Ramos (cell line): ENCODE data around the gene RASL10A.

Experiments
- in situ Hi-C: fragments of 300-500 bp; cut with MboI; formaldehyde crosslinking; loops from one replicate; pipeline ENCODE4 v1.14.3; 2022; ENCODE audit warnings: low sequenced_read_pairs; ENCODE audit not compliant: unreplicated experiment

The RASL10A gene

GRCh38 chr22:29307596-29308147 lies 7.8 kb downstream of the RASL10A start:
- in situ Hi-C loops: no loop called here

- in situ Hi-C loops: no loop called here
These were observed 8.5 kb downstream of the RASL10A start for GRCh38 chr22:29306835-29307595.

GRCh38 chr22:29306175-29306834 lies 9.2 kb downstream of the RASL10A start, which contains the start of gene GAS2L1:
GAS2L1 (plus strand) TSS chr22:29306650; CDS start chr22:29308106, 1,456 bp downstream.
- in situ Hi-C loops: no loop called here

- in situ Hi-C loops: no loop called here
These were observed 9.7 kb downstream of the RASL10A start for GRCh38 chr22:29305836-29306174.

- in situ Hi-C loops: no loop called here
These were observed 12.6 kb downstream of the RASL10A start for GRCh38 chr22:29302681-29303465.

GRCh38 chr22:29302402-29302680 lies 13.2 kb downstream of the RASL10A start:
- in situ Hi-C loops: no loop called here

GRCh38 chr22:29301716-29302401 lies 13.6 kb downstream of the RASL10A start:
- in situ Hi-C loops: no loop called here

- in situ Hi-C loops: no loop called here
These were observed 14.5 kb downstream of the RASL10A start for GRCh38 chr22:29300807-29301601.

- in situ Hi-C loops: no loop called here
These were observed 15.1 kb downstream of the RASL10A start for GRCh38 chr22:29300467-29300806.

- in situ Hi-C loops: no loop called here
These were observed 16.2 kb downstream of the RASL10A start for GRCh38 chr22:29299136-29299900.

- in situ Hi-C loops: no loop called here
These were observed 16.9 kb downstream of the RASL10A start for GRCh38 chr22:29298641-29299040.

- in situ Hi-C loops: no loop called here
These were observed 23.1 kb downstream of the RASL10A start for GRCh38 chr22:29292379-29292778.

- in situ Hi-C loops: no loop called here
These were observed 24.3 kb downstream of the RASL10A start for GRCh38 chr22:29291215-29291614.

GRCh38 chr22:29290061-29290460 lies 25.4 kb downstream of the RASL10A start:
- in situ Hi-C loops: no loop called here

GRCh38 chr22:29288837-29289236 lies 26.7 kb downstream of the RASL10A start:
- in situ Hi-C loops: no loop called here

GRCh38 chr22:29284196-29284595 lies 31.3 kb downstream of the RASL10A start:
- in situ Hi-C loops: no loop called here

- in situ Hi-C loops: no loop called here
These were observed 37.6 kb downstream of the RASL10A start for GRCh38 chr22:29277927-29278326.

- in situ Hi-C loops: no loop called here
These were observed 39.5 kb downstream of the RASL10A start for GRCh38 chr22:29275819-29276565.
